HG03442 (cell line): ENCODE measurements around the gene ACKR4.
A peak's percentile ranks its signal among the peaks of the same experiment; 100 is the strongest.
"Not testable (repeated sequence)": the region's sequence is repeated elsewhere in the genome, so short reads cannot be mapped to it uniquely, and the experiment has no call there.

Source experiments
- ATAC-seq: cut with Tn5 transposase; IDR thresholded peaks from one replicate; pipeline ENCODE4 v1.9.1; 2021; ENCODE audit warnings: mild to moderate bottlenecking, moderate library complexity; ENCODE audit not compliant: unreplicated experiment

ACKR4 gene

GRCh38 chr3:132638706-132639105 lies 41.6 kb downstream of the ACKR4 start:
- ATAC-seq: no peak

DNA sequence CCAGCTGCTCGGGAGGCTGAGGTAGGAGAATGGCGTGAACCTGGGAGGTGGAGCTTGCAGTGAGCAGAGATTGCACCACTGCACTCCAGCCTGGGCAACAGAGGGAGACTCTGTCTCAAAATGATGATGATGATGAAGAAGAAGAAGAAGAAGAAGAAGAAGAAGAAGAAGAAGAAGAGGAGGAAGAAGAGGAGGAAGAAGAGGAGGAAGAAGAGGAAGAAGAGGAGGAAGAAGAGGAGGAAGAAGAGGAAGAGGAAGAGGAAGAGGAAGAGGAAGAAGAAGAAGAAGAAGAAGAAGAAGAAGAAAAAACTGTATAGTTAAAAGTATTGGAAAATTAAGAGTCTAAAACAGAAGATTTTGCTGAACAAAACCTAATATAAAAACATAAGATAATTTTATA lies 44.4 kb downstream of the ACKR4 start:
- not testable (repeated sequence) for ATAC-seq

DNA sequence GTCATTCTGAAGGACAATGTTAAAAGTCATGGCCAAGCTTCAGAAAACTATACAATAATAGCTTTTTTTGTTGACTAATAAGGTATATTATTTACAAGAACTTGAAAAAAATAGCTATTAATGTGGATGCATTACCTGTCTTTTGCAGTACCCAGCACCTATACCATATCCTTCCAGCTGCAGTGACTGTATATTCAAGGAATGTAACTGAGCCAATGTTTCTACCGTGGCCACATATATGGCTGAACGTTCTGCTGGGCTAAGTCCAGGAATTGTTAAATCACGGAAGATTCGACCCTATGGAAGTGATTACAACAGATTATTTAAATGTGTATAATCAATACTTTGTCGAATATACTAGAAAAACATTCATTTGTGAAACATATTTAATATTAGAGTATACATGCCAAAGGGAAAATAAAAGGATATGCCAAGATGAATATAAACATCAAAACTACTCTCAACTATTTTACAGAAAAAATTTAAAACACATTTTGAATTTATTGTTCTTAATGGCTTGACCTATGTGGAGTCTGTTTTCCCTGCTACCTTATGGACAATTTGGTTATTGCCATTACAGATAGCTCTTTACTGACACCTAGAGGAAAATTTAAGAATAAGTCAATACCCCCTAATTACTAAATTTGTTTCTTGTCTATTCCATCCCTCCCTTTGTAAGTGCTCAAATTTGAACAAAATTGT lies 44.9 kb downstream of the ACKR4 start:
- ATAC-seq: no peak

DNA sequence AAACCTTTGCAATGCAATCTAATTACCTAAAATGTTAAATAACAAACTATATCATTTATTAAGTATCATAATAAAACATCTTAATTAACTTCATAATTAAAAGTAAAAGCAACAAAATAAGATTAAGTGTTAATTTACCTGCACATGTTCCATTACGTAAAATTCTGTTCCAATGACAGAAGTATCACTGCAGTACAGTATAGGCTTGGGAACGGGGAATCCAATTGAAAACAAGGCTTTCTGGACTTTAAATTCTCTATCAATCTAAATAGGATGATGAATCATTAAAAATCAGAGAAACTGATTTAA lies 45.4 kb downstream of the ACKR4 start:
- no peak for ATAC-seq

GRCh38 chr3:132643366-132643765 lies 46.3 kb downstream of the ACKR4 start:
- ATAC-seq: no peak

- ATAC-seq: no peak
Measured at GRCh38 chr3:132645058-132645457, 48.0 kb downstream of the ACKR4 start.

DNA sequence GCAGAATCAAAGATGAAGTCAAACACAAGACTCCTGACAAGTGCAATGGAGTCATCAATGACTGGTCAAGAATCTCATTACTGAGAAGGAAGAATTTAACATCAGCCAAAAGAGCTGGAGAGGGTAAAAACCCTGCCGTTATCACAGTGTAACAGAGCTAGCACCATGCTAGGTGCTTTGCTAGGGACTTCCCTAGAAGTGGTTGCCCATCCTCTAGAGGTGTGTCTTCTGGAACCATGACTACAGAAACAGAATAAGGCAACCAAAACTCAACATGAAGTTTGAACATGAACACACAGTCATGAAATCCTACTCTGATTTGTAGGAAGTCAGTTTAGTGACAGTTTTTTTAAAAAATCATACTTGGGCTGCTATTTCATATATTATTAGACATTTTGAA lies 53.1 kb downstream of the ACKR4 start:
- ATAC-seq: peak; percentile 39
